Activated naive CD8-positive, alpha-beta T cell treated with anti-CD3 and anti-CD28 coated beads, Interleukin-2, amount 10 ng/mL, durations not matched to agents 7 days and 5 days (primary cell): ENCODE data around the gene SETD7. TPM values are rescaled to one million over a fixed set of nuclear protein-coding genes. Genes with fewer than 3 reads are reported as not detected.
A peak's percentile ranks its signal among the peaks of the same experiment; 100 is the strongest.

Experiments used
- ATAC-seq: fragments of 150-1000 bp; cut with Tn5 transposase; one replicate; pipeline ENCODE4 v1.10.0; 2021; ENCODE audit warnings: low read depth, moderate library complexity
- POLR2A ChIA-PET: fragments of 350-600 bp; sonication (Branson Sonifier 250); formaldehyde crosslinking; loops from one replicate; lab custom pipeline; 2021; ENCODE audit warnings: antibody characterized with exemption; lab: Charles Lee
- DNase-seq: peaks from one replicate; pipeline ENCODE4 v3.0.0; 2021
- H3K27ac Mint-ChIP-seq: one replicate; pipeline ENCODE4 v1.8.0; 2022; ENCODE audit warnings: mild to moderate bottlenecking, mixed read lengths
- H3K27me3 Mint-ChIP-seq: one replicate; pipeline ENCODE4 v1.8.0; 2022; ENCODE audit warnings: mild to moderate bottlenecking, moderate library complexity, mixed read lengths
- H3K36me3 Mint-ChIP-seq: one replicate; pipeline ENCODE4 v1.8.0; 2021; ENCODE audit warnings: mild to moderate bottlenecking, mixed read lengths
- H3K4me1 Mint-ChIP-seq: one replicate; pipeline ENCODE4 v1.8.0; 2021; ENCODE audit warnings: mixed read lengths
- H3K4me3 Mint-ChIP-seq: one replicate; pipeline ENCODE4 v1.8.0; 2022; ENCODE audit warnings: mild to moderate bottlenecking, moderate library complexity, mixed read lengths
- H3K9me3 Mint-ChIP-seq: one replicate; pipeline ENCODE4 v1.8.0; 2021; ENCODE audit warnings: mixed read lengths
- total RNA-seq, 2 experiments: library from RNA; stranded (reverse); gene quantifications; one replicate each; pipeline ENCODE4 v1.2.3, GENCODE V29; 2021

Gene SETD7
- total RNA-seq, 2 experiments from 2014 or later = 9.4 to 10.1 TPM

DNA sequence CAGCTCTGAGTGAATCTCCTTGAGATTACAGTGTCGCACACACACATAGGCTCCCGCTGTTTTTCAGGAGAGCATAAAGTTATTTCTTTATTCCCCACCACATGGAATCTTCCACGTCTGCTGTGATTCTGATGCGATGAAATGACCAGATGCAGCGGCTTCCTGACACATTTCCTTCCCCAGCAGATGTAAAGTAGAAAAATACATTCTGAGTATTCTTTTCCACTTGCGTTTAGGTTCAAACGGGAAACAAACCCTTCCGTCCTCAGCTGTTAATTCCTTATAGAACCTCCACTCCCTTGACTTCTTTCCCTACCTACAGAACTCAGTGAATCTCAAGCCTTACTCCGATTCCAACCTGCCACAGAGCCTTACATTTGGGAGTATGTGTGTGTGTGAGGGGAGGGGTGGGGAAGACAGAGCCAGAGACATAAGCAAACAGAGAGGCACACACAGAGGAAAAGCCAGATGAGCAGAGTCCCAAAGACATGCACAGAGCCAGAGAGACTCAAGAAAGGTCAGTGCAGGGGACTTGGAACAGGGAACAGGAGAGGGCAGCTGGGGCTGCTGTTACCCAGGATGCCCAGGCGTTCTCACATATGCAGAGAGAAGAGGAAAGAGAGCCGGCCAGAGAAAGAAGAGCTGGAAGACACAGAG lies 47.3 kb downstream of the SETD7 start:
- H3K4me3 Mint-ChIP-seq = no peak overlapping the region
- no peaks in the 10 kb centered on the region for H3K27me3 Mint-ChIP-seq
- H3K27ac Mint-ChIP-seq = no peak overlapping the region
- H3K4me1 Mint-ChIP-seq = peaks cover 1% of the 10 kb centered on the region
- H3K36me3 Mint-ChIP-seq = peaks cover 13% of the 10 kb centered on the region
- POLR2A ChIA-PET = no interaction called here
- DNase-seq (no peak), ATAC-seq (no peak)
- no peaks in the 10 kb centered on the region for H3K9me3 Mint-ChIP-seq

DNA sequence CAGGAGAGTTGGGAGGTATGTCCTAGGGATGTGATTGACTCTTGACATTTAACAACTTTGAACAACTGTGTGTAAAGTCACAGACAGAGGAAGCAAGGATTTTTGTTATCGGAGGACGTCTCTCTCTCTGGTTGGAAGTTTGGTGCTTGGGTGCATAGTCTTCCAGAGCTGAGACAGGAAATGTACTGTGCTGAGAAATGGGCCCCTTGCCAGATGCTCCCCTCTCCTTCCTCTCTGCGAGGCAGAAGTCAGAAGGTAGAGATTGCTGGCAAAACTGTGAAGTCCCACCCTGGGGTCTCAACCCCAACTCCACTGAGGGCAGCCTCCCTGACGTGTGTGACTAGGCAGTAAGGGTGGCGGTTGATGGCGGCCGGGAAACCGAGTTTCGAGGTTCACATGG lies 49.2 kb downstream of the SETD7 start:
- ATAC-seq (no peak), DNase-seq (no peak)
- peaks cover 12% of the 10 kb centered on the region for H3K36me3 Mint-ChIP-seq
- no peaks in the 10 kb centered on the region for H3K9me3 Mint-ChIP-seq
- POLR2A ChIA-PET = no interaction called here
- H3K27me3 Mint-ChIP-seq = peaks cover 2% of the 10 kb centered on the region
- H3K4me1 Mint-ChIP-seq = peaks cover 4% of the 10 kb centered on the region
- H3K27ac Mint-ChIP-seq = no peak overlapping the region
- no peak overlapping the region for H3K4me3 Mint-ChIP-seq

DNA sequence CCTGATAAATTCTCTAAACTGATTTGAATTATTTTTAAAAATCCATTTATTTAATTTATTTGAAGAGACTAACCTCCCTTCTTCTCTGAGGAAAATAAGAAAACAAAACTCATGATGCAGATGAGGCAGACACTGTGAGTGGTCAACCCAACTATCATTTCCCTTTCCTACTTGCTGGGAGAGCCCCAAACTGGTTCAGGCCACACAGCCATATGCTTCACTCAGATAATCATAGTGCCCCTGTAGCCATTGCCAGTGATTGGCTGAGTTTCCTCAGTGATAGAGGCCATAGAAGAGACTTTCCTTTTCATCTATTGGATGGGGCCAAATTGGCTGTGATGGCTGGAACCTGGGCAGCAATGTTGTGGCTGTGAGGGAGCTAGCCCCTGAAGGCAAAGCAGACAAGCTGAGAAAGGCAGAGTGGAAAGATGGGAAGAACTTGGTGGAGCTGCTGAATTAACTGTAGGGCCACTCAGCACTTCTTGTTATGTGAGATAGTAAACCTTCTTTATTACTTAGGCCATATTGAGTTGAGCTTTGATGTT lies 52.3 kb downstream of the SETD7 start:
- no peaks in the 10 kb centered on the region for H3K9me3 Mint-ChIP-seq
- H3K27me3 Mint-ChIP-seq = peaks cover 2% of the 10 kb centered on the region
- peaks cover 3% of the 10 kb centered on the region for H3K4me1 Mint-ChIP-seq
- DNase-seq = no peak
- no peak overlapping the region for H3K4me3 Mint-ChIP-seq
- no peak for ATAC-seq
- no peak overlapping the region for H3K27ac Mint-ChIP-seq
- peaks cover 9% of the 10 kb centered on the region for H3K36me3 Mint-ChIP-seq
- POLR2A ChIA-PET = no interaction called here

DNA sequence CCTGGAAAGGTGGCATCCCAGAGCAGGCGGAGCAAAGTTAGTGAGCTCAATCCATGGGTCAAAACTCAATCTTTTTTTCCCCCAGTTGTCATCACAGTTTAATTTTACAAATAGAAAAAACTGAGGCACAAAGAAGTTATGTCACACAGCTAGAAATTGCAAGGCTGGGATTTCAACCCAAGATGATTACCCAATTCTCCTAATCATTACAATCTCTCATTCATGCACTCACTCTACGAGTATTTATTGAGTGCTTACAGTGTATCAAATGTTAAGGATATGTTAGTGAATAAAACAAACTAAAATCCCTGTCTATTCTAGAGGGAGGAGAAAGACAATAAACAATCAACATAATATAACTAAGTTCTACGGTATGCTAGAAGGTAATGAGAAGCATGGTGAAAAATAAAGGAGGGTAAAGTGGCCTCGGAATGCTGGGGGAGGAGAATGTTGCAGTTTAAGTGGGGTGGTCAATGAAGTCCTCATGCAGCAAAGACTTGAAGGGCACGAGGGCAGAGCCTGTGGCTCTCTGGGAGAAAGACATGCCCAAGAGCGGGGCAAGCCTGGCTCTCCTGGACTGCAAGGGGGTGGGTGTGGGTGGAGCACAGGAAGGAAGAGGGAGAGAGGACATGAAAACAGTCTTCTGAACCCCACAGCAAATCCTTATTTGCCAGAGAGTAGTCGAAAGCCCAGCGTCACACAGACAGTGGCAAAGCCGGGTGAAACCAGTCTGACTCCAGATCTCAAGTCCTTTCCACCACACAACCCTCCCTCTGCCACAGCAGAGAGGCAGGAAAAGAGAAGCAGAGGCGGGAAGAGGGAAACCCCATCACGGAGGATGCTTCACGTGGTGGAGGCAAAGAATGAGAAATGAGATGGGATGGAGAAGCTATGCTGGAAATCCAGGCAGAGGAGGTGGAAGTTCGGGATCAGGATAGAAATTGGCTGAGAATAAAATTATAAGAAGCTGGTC lies 53.8 kb downstream of the SETD7 start:
- ATAC-seq (no peak), DNase-seq (no peak)
- Mint-ChIP-seq H3K27me3 (peaks cover 2% of the 10 kb centered on the region), H3K27ac (peak overlapping the region; percentile 42), H3K4me3 (no peak overlapping the region), H3K9me3 (no peaks in the 10 kb centered on the region), H3K4me1 (peaks cover 11% of the 10 kb centered on the region), H3K36me3 (peaks cover 9% of the 10 kb centered on the region)
- POLR2A ChIA-PET = interaction anchor here (0.6 kb wide), 1 partner anchor 13 kb away, joined by 6 read pairs; no protein-coding TSS in a partner anchor

DNA sequence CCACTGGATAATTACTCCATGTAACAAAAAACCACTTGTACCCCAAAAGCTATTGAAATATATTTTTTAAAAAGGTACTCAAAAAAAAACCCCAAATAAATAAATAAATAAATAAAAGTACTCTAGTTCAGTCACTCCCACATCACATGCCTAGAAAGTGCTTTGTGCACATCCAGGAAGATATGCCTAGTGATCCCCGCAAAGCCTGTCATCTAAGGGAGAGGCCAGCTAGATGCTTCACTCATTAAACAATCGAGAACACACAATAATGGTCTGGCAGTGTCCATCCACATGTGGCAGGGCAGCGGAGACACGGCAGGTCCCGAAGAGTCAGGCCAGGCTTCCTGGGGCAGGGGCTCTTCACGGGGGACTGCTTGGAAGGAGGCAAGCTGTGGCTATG lies 54.5 kb downstream of the SETD7 start:
- Mint-ChIP-seq H3K4me3 (no peak overlapping the region), H3K27ac (no peak overlapping the region), H3K27me3 (peaks cover 2% of the 10 kb centered on the region), H3K9me3 (no peaks in the 10 kb centered on the region), H3K4me1 (peaks cover 11% of the 10 kb centered on the region), H3K36me3 (peaks cover 9% of the 10 kb centered on the region)
- DNase-seq = no peak
- POLR2A ChIA-PET = no interaction called here
- no peak for ATAC-seq

DNA sequence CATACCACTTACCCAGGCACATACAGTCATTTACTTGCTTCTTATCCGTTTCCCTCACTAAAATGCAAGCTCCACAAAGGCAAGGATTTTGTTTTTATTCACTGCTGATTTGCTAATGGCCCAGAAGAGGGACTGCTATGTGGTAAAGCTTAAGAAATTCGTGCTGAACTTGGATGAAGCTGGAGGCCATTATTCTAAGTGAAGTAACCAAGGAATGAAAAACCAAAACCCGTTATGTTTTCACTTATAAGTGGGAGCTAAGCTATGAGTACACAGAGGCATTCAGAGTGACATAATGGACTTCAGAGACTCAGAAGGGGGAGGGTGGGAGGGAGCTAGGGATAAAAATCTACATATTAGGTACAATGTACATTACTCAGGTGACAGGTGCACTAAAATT lies 54.9 kb downstream of the SETD7 start:
- Mint-ChIP-seq H3K27ac (no peak overlapping the region), H3K4me1 (peaks cover 11% of the 10 kb centered on the region), H3K4me3 (no peak overlapping the region), H3K36me3 (peaks cover 9% of the 10 kb centered on the region), H3K9me3 (no peaks in the 10 kb centered on the region), H3K27me3 (peaks cover 2% of the 10 kb centered on the region)
- ATAC-seq = no peak
- DNase-seq = no peak
- POLR2A ChIA-PET = no interaction called here

DNA sequence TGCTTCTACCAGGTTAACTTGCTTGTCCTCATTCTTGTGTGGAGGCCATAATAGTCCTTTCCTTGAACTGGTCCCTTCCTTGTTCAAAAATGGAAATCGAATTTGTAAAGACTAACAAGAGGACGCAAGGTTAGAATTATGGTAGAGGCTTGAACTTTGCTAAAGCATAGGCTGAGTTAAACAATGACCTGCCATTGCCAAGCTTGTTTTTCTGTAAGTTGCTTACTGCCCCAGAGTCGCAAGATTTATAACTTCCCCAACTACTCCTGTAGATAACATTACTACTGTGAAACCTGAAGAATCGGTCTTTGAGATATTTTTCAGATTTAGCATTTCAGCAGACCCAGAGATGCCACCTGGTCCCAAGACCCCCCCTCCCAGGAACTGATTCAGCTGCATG lies 56.8 kb downstream of the SETD7 start:
- Mint-ChIP-seq H3K36me3 (peaks cover 4% of the 10 kb centered on the region), H3K27me3 (peaks cover 2% of the 10 kb centered on the region), H3K27ac (no peak overlapping the region), H3K4me3 (no peak overlapping the region), H3K4me1 (peaks cover 11% of the 10 kb centered on the region), H3K9me3 (no peaks in the 10 kb centered on the region)
- DNase-seq (no peak), ATAC-seq (no peak)
- POLR2A ChIA-PET = no interaction called here

DNA sequence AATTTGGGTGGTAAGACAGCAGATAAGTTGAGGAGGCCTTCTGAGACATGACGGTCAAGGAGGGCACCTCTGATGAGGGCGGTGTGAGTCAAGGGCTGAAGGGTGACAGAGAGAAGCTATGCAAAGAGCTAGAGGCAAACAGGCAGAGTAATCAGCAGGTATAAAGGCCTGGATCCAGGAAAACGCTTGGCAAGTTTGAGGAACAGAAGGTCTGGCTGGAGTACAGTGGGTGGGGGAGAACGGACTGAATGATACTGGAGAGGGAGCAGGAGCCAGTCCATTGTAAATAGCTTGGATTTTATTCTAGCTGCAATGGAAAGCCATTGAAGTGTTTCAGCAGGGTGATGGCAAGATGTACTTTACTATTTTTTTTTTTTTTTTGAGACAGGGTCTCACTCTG lies 62.8 kb downstream of the SETD7 start:
- no peak for ATAC-seq
- H3K4me3 Mint-ChIP-seq = no peak overlapping the region
- H3K4me1 Mint-ChIP-seq = peaks cover 5% of the 10 kb centered on the region
- POLR2A ChIA-PET = interaction anchor here (0.7 kb wide), 1 partner anchor 9 kb away, joined by 3 read pairs; no protein-coding TSS in a partner anchor
- DNase-seq = no peak
- peaks cover 10% of the 10 kb centered on the region for H3K27me3 Mint-ChIP-seq
- H3K9me3 Mint-ChIP-seq = no peaks in the 10 kb centered on the region
- H3K27ac Mint-ChIP-seq = no peak overlapping the region
- H3K36me3 Mint-ChIP-seq = no peaks in the 10 kb centered on the region

DNA sequence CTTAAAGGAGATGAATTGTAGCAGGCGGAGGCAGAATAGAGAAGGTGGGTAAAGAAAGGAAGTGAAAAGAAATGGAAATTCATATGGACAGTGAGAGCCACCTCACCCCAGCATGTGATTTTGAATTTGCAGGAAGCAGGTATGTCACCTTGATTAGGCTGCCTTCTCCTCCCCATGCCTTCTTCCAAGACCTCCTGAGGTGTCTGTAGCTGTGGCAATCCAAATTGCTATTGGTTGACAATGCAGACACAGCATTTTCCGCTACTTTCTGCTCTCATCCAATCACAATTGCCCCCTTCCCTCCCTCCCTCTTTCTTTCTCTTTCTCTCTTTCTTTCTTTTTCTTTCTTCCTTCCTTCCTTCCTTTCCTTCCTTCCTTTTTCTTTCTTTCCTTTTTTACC lies 63.6 kb downstream of the SETD7 start:
- H3K9me3 Mint-ChIP-seq = no peaks in the 10 kb centered on the region
- H3K4me3 Mint-ChIP-seq = no peak overlapping the region
- no peak overlapping the region for H3K27ac Mint-ChIP-seq
- DNase-seq (no peak), ATAC-seq (no peak)
- H3K4me1 Mint-ChIP-seq = no peaks in the 10 kb centered on the region
- POLR2A ChIA-PET = no interaction called here
- peaks cover 12% of the 10 kb centered on the region for H3K27me3 Mint-ChIP-seq
- no peaks in the 10 kb centered on the region for H3K36me3 Mint-ChIP-seq

DNA sequence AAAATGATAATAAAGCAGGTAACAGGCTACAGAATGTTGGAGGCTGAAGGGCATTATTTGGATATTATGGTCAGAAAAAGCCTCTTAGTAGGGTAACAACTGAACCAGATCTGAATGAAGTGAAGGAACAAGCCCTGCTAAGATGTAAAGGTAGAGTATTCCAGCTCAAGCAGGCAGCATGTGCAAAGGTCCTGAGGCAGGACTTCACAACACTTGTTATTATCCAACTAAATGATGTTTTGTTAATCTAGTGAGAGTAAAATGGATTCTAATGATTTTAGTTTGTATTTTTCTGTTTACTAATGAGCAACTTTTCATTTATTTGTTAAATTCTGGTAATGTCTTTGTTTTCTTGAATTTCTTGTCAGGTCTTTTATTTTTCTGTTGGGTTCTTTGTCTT lies 66.4 kb downstream of the SETD7 start:
- H3K9me3 Mint-ChIP-seq = no peaks in the 10 kb centered on the region
- DNase-seq = no peak
- H3K4me1 Mint-ChIP-seq = no peaks in the 10 kb centered on the region
- no peak for ATAC-seq
- H3K27me3 Mint-ChIP-seq = peaks cover 16% of the 10 kb centered on the region
- no peak overlapping the region for H3K4me3 Mint-ChIP-seq
- H3K27ac Mint-ChIP-seq = no peak overlapping the region
- POLR2A ChIA-PET = no interaction called here
- H3K36me3 Mint-ChIP-seq = no peaks in the 10 kb centered on the region

DNA sequence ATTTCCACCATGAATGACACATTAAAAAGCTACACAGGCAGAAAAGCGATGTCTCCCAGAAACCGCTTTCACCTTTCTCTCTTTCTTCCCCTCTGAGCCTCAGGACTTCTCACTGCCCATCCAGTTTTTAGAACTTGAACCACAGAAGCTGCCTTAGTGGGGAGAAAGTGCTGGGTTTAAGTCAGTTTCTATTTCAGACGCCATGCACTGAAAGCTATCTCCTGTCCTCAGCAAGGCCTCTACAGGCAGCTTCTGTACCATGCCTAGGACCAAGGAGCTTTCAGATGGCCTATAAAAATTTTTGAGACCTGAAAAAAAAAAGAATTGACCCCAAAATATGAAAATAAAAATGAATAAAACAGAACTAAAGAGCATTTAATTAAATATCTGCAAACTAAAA lies 67.6 kb downstream of the SETD7 start:
- POLR2A ChIA-PET = no interaction called here
- Mint-ChIP-seq H3K36me3 (no peaks in the 10 kb centered on the region), H3K9me3 (no peaks in the 10 kb centered on the region), H3K4me1 (no peaks in the 10 kb centered on the region), H3K4me3 (no peak overlapping the region), H3K27ac (no peak overlapping the region), H3K27me3 (peaks cover 16% of the 10 kb centered on the region)
- no peak for ATAC-seq
- no peak for DNase-seq

DNA sequence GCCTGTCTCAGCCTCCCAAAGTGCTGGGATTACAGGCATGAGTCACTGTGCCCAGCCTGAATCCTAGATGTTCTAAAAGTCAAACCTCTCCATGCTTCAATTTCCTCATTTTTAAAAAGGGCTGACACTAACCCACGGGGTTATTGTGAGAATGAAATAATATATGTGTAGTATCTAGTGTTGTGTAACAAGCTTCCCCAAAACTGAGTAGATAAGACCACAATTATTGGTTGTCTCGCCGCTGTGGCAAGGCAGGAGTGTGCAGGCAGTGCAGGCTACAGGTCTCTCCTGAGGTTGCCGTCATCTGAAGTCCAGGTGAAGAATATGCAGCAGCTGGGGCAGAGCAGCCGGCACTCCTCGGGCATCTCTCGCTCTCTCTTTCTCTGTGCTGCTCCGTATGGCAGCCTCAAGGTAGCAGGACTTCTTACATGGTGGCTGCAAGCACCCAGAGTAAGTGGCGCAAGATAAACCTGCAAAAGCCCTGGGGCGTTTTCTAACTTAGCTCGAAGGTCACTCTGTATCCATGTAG lies 71.2 kb downstream of the SETD7 start:
- ATAC-seq = no peak
- Mint-ChIP-seq H3K4me1 (no peaks in the 10 kb centered on the region), H3K27ac (no peak overlapping the region), H3K27me3 (peaks cover 7% of the 10 kb centered on the region), H3K9me3 (no peaks in the 10 kb centered on the region), H3K4me3 (no peak overlapping the region), H3K36me3 (no peaks in the 10 kb centered on the region)
- no peak for DNase-seq
- POLR2A ChIA-PET = no interaction called here

DNA sequence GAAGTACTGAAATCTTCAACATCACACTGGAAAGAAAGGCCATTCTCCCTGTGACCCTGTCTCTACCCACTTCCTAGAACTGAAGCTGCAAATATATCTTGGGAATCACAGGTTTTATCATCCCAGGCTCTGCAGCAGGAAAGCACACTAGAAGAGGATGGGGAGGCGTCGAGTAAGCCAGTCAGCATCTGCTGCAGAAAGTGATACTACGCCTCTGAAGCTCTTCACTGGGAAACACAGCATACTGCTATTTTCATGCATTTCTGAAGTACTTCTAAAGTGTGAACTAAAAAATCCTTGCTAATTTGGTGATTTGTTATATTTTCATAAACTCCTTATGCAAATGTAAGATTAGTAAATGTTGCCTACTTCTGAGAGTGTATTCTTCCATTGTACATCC lies 73.0 kb downstream of the SETD7 start:
- POLR2A ChIA-PET = no interaction called here
- ATAC-seq (no peak), DNase-seq (no peak)
- H3K27ac Mint-ChIP-seq = no peak overlapping the region
- H3K4me1 Mint-ChIP-seq = no peaks in the 10 kb centered on the region
- no peaks in the 10 kb centered on the region for H3K9me3 Mint-ChIP-seq
- H3K4me3 Mint-ChIP-seq = no peak overlapping the region
- H3K36me3 Mint-ChIP-seq = peaks cover 2% of the 10 kb centered on the region
- peaks cover 6% of the 10 kb centered on the region for H3K27me3 Mint-ChIP-seq
